ENCODE results near the gene IL21R. TPM values are rescaled to one million over a fixed set of nuclear protein-coding genes. Genes with fewer than 3 reads are reported as not detected.

The IL21R gene
- total and polyA plus RNA-seq, 10 of the 15 experiments (the other 5 are each of a cell fraction or from before 2014, with no cell fraction given), result 5.3 to 138 (median 82.5) TPM

DNA sequence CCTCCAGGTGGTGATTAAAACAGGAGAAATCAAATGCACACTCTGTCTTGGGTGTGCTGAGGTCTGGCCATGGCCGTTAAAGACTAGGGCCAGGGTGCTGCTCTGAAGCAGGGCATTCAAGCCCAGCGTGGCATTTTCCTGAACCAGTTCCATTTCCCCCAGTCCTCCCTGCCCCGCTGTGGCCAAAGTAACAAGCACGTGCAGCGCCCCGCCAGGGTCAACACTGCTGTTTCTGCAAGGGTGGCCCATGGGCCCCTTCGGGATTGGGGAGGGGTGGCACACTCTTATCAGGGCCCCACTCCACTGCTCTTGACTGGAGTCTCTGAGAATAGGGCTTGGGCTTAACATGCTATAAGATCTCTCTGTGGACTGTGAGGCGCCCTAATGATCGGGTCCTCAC, 72.9 kb downstream of the IL21R start (continued):
- TF ChIP-seq ZBTB11 (CRISPR knock-in tag; IDR thresholded peaks at IDR 0.05), result no peak
- TF ChIP-seq WRNIP1 (IDR thresholded peaks at IDR 0.05; ENCODE audit: borderline replicate concordance, low read depth, low read length), result no peak
- no peak for TF ChIP-seq TARDBP (IDR thresholded peaks at IDR 0.05; ENCODE audit: borderline replicate concordance)

DNA sequence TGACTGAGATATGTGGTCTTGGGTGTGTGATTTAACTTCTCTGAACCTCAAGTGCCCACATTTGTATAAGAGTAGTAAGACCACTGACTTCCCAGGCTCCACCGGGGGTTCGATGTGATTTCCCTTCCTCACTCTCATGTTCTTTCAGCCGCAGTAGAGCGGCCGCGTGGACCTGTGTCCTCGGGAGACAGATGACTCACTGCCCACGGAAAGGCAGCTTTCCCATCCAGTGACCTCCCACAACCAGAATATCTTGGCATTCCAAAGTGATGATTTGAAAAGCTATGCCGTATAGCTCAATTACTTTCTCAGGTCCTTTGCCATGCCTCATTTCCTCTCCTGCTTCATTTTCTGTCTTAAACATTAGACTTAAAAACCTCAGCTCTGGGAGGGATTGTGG, 73.6 kb downstream of the IL21R start:
- Histone ChIP-seq H2AFZ (ENCODE audit: control insufficient read depth, low read depth, low read length) (no peak overlapping the region), H3K9me3 (replicated peaks; ENCODE audit: control insufficient read depth, insufficient read depth, low read length) (no peaks in the 10 kb centered on the region), H3K9ac (ENCODE audit: control insufficient read depth, insufficient read depth, low read length) (no peak overlapping the region), H3K79me2 (ENCODE audit: control insufficient read depth, insufficient read depth, low read length) (no peaks in the 10 kb centered on the region), H3K4me2 (ENCODE audit: control insufficient read depth, insufficient read depth) (no peak overlapping the region), H3K4me1 (ENCODE audit: control insufficient read depth, insufficient read depth, low read length) (no peaks in the 10 kb centered on the region), H4K20me1 (ENCODE audit: control insufficient read depth, insufficient read depth) (no peaks in the 10 kb centered on the region), H3K27ac (ENCODE audit: control insufficient read depth, insufficient read depth) (no peak overlapping the region), H3K4me3 (no peak overlapping the region), H3K36me3 (ENCODE audit: control insufficient read depth in 2 of 2, insufficient read depth in 2 of 2, low read length in 1 of 2) (peaks cover 16 to 19% of the 10 kb centered on the region in 2 experiments), H3K27me3 (replicated peaks in 1 of 2; ENCODE audit: control insufficient read depth in 2 of 2, insufficient read depth in 2 of 2, low read length in 1 of 2) (no peaks in the 10 kb centered on the region)
- FAIRE-seq (no peak), ATAC-seq (no peak), DNase-seq (ENCODE audit: low read depth, low spot score) (no peak)
- intact Hi-C loops (cut with micrococcal nuclease; ENCODE audit: unreplicated experiment) (no loop called here), in situ Hi-C loops (cut with MboI) (no loop called here)
- RAD21 ChIA-PET (ENCODE audit: unreplicated experiment), result no interaction called here
- 95% methylated on average over 9 of the region's 9 CpGs for WGBS (ENCODE audit: insufficient coverage, insufficient replicate concordance, low lambda C conversion rate, missing lambda C conversion rate)
- POLR2A ChIA-PET, result no interaction called here
- CTCF ChIA-PET, result interaction anchor here (0.7 to 1.2 kb wide), 2 partner anchors 270 to 320 kb away, joined by 3 read pairs; no protein-coding TSS in a partner anchor
- SMC1A ChIA-PET (ENCODE audit: uncharacterized antibody, unreplicated experiment), result no interaction called here
- no TSS peak for BruUV-seq (replicated peaks)
- no peak for TF ChIP-seq POLR2AphosphoS5 (IDR thresholded peaks at IDR 0.05; ENCODE audit: low read length)
- TF ChIP-seq IKZF1 (conservative IDR thresholded peaks at IDR 0.05), result no peak
- TF ChIP-seq HDAC2 (IDR thresholded peaks at IDR 0.05), result no peak
- TF ChIP-seq GATAD2B (conservative IDR thresholded peaks at IDR 0.05; ENCODE audit: low read depth), result no peak
- TF ChIP-seq MEF2B (IDR thresholded peaks at IDR 0.05; ENCODE audit: partially characterized antibody, poor library complexity, severe bottlenecking), result no peak
- no peak for TF ChIP-seq CHD1 (IDR thresholded peaks at IDR 0.05; ENCODE audit: low read depth, low read length)
- no peak for TF ChIP-seq WRNIP1 (IDR thresholded peaks at IDR 0.05; ENCODE audit: borderline replicate concordance, low read depth, low read length)
- no peak for TF ChIP-seq ZBED1 (IDR thresholded peaks at IDR 0.05; ENCODE audit: borderline replicate concordance)
- no peak for TF ChIP-seq RFX5 (IDR thresholded peaks at IDR 0.05; ENCODE audit: low read depth, low read length)
- no peak for TF ChIP-seq ZZZ3 (IDR thresholded peaks at IDR 0.05; ENCODE audit: control insufficient read depth, insufficient read length, low read depth)
- TF ChIP-seq PBX3 (IDR thresholded peaks at IDR 0.05; ENCODE audit: insufficient replicate concordance, low read depth, low read length), result no peak
- TF ChIP-seq ZNF384 (IDR thresholded peaks at IDR 0.05; ENCODE audit: borderline replicate concordance, low read depth, low read length), result no peak
- TF ChIP-seq SUPT20H (IDR thresholded peaks at IDR 0.05; ENCODE audit: borderline replicate concordance, control insufficient read depth, low read depth, low read length), result no peak
- no peak for TF ChIP-seq KLF5 (IDR thresholded peaks at IDR 0.05; ENCODE audit: partially characterized antibody)
- TF ChIP-seq FOS (IDR thresholded peaks at IDR 0.05; ENCODE audit: borderline replicate concordance, extremely low read depth, insufficient read length), result no peak
- no peak for TF ChIP-seq TCF12 (IDR thresholded peaks at IDR 0.05; ENCODE audit: low read depth, low read length)
- TF ChIP-seq PAX5 (IDR thresholded peaks at IDR 0.05; ENCODE audit: borderline replicate concordance, low read depth, low read length), result no peak
- TF ChIP-seq SREBF2 (IDR thresholded peaks at IDR 0.05; ENCODE audit: low read length), result no peak
